HG02884 (cell line): ENCODE data around the gene ONECUT1.
"Not testable (repeated sequence)": the region's sequence is repeated elsewhere in the genome, so short reads cannot be mapped to it uniquely, and the experiment has no call there.

ENCODE experiments used
- ATAC-seq: cut with Tn5 transposase; IDR thresholded peaks from one replicate; pipeline ENCODE4 v1.9.1; 2021; ENCODE audit warnings: mild to moderate bottlenecking, moderate library complexity; ENCODE audit not compliant: unreplicated experiment

The ONECUT1 gene

DNA sequence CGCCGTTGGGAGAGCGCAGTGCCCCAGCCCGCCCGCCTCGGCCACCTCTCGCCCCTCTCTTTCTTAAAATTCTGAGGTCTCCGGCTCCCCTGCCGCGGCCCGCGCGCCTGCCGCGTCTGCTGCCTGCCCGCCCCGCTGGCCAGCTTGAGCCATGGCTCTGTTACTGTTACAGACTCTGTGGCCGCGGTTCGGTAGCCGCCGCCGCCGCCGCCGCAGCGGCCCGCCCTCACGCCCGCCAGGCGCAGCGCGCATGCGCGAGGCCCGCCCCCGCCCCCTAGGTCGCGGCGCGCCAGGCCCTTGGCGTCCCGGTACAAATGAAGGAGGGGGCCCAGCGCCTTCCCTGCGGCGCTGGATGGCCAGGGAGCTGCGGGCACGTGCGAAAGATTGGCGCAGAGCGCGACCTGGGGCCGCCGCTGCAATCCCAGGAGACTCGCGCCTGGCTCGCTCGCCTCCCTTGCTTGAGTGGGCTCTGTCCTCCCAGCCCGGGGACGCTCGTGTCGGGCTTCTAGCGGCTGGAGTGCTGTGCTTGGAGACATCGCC, at the start of gene ONECUT1:
ONECUT1 (minus strand) TSS at position 168 of the 540 bp plus-strand sequence. CDS start 452 bp downstream, outside the sequence.
- no peak for ATAC-seq

- no peak for ATAC-seq
These were observed 44.2 kb upstream of the ONECUT1 start for GRCh38 chr15:52834379-52834778.

DNA sequence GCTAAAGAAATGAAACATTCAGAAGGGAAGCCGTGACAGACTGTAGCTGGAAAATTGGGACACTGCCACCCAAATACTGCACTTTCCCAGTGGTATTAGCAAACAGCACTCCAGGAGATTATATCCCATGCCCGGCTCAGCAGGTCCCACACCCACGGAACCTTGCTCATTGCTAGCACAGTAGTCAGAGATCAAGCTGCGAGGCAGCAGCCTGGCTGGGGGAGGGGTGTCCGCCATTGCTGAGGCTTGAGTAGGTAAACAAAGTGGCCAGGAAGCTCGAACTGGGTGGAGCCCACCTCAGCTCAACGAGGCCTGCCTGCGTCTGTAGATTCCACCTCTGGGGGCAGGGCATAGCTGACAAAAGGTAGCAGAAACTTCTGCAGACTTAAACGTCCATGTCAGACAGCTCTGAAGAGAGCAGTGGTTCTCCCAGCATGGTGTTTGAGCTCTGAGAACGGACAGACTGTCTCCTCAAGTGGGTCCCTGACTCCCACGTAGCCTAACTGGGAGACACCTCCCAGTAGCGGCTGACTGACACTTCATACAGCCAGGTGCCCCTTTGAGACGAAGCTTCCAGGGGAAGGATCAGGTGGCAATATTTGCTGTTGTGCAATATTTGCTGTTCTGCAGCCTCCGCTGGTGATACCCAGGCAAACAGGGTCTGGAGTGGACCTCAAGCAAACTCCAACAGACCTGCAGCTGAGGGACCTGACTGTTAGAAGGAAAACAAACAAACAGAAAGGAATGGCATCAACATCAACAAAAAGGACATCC, 34.2 kb upstream of the ONECUT1 start:
- ATAC-seq, result not testable (repeated sequence)

GRCh38 chr15:52822475-52822874, 32.3 kb upstream of the ONECUT1 start:
- no peak for ATAC-seq

GRCh38 chr15:52819253-52819652, 29.1 kb upstream of the ONECUT1 start:
- ATAC-seq, result no peak

DNA sequence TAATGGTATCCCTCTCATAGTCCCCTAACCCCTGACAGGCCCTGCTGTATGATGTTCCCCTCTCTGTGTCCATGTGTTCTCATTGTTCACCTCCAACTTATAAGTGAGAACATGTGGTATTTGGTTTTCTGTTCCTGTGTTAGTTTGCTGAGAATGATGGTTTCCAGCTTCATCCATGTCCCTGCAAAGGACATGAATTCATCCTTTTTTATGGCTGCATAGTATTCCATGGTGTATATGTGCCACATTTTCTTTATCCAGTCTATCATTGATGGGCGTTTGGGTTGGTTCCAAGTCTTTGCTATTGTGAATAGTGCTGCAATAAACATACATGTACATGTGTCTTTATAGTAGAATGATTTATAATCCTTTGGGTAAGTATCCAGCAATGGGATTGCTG, 25.8 kb upstream of the ONECUT1 start:
- ATAC-seq, result not testable (repeated sequence)

GRCh38 chr15:52808996-52809395, 18.9 kb upstream of the ONECUT1 start:
- ATAC-seq, result no peak

GRCh38 chr15:52808441-52808840, 18.3 kb upstream of the ONECUT1 start:
- no peak for ATAC-seq

- no peak for ATAC-seq
These were observed 16.1 kb upstream of the ONECUT1 start for GRCh38 chr15:52806284-52806655.

- no peak for ATAC-seq
These were observed 15.5 kb upstream of the ONECUT1 start for GRCh38 chr15:52805351-52806283.

DNA sequence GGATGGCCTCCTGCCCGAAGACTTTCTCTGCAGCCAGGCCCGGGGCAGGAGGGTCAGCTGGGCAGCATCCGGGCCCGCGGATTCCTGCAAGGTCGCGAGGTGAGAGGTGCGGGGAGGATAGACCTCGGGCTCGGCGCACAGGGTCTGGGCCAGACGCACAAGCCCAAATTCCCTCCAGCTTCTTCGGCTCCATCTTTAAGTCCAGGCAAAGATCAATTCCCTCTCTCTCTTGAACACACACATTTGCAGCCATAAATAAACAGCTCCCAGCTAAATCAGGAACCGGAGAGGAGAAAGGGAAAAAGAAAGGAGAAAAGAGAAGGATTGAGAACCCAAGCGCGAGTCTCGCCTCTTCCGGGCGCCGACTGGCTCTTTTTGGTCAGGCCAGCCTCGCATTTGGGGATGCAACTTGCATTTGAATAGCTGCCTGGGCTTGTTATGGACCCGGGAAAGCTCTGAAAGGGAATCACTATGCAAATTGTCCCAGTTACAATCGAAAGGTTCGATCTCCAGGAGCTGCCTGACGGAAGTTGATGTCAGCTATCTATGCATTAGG, 14.5 kb upstream of the ONECUT1 start:
- no peak for ATAC-seq

DNA sequence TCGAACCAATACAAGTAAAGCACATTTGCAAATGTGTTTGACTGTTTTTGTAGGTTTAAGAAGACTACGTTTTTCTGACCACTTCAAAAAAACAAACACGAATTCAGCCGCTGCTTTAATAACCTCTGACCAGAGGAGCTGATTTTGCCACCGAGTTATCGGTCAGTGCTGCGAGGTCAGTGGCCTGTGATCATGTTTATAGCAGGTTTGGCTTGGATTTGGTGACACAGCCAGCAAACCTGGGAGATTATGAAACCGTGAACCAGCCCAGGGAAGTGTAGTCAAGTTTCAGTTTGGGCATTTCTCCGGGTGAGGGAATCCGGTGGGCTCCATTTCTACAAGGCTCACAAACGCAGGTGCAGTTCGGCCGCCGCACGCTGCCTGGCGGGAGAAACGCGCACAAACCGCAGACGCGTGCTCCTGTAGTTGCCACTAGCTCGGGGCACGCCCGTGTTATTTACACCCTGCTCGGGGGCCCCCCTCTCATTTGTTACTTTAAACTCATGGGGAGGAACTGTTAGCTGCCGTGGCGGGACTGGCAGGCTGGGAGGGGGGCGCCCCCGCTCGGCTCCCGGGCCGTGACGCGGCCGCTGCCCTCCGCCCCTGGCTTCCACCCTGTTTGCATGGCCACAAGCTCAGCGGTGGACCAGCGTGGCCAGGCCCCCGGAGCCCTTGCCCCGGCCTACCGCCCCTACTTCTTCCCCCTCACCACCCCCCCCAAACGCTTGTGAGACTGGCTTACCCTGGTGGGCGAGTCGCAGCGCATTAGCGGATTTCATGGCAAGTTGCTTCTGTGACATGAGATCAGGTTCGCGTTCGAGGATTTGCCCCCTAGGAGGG, 13.6 kb upstream of the ONECUT1 start:
- no peak for ATAC-seq

DNA sequence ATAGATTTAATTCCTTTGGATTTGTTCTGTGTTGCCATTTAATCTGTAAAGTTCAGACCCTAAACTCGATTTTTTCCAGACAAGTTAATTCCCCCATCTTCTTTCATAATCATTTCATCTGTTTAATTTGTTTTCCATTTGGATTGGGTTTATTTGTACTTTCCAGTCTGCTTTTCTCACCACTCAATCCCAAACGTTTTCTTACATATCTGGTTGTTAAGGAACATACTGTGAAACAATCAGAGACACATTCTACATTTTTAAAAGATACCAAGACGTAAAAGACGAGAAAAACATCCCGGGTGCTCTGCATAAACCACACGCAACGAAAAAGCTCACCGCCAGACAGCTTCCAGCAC, 13.0 kb upstream of the ONECUT1 start:
- no peak for ATAC-seq

DNA sequence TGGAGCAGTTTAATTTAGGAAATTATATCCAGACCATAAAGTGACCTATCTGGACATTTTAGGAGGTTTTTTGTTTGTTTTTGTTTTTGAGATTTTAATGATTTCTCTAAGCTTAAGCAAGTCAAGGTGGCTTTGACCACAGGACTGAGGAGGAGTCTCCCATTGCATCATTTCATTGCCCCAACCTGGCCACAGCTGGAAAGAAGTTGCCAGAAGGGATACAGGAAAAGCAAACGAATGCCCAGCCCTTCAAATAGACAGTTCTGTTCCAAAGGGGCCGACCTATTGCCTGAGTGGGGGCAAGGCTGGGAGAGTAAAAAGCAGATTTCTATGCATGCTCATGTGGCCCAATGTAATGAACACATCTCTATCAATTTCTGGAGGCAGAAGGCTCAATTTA, 12.0 kb upstream of the ONECUT1 start:
- no peak for ATAC-seq

DNA sequence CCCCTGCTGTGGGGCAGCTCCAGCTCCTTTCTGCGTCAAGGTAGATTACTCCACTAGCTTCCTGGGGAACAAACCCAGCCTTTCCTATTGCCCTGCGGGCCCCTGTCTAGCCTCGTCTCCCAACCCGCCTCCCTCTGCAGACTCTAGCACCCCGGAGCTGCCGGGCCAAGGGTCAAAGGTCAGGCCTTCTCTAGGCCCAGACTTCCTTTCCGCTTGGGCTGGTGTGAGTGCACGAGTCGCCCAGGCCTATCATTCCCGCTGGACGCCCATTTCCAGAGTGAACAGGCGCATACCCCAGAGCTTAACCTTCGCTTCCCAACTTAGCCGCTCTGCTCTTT, 11.6 kb upstream of the ONECUT1 start:
- no peak for ATAC-seq

- ATAC-seq, result no peak
These were observed 11.0 kb upstream of the ONECUT1 start for GRCh38 chr15:52800828-52801747.

GRCh38 chr15:52799145-52799811, 9.1 kb upstream of the ONECUT1 start:
- ATAC-seq, result no peak

DNA sequence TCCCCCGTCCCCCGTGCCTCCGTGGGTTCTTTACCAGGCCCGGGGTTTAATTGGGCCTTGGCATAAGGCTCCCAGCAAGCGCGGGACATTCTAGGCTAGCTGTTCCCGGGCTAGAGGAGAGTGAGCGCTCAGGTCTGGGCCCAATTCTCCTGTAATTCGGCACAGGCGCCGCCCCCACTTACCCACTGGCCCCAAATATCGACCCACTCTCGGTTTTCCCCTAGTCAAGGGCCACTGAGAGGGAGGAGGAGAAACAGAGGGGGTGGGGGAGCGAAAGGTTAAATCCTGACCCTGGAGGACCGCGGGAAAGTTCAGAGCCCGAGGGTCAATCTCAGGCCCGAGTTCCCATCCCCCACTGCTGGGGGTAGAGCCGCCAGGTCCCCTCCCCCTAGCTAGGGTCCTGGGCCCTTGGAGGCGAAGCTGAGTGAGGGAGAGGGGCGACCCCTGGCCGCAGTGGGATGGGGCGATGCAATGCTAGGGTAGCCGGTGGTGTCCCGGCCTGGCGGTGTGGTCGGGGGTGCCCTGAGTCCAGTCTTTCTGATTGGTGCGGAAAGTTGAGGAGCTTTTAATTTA, 8.5 kb upstream of the ONECUT1 start:
- ATAC-seq, result no peak
